ENCODE results near the gene MGAT1.
"Not testable (repeated sequence)": the region's sequence is repeated elsewhere in the genome, so short reads cannot be mapped to it uniquely, and the experiment has no call there.

The MGAT1 gene

GRCh38 chr5:180802325-180803180 lies at the start of gene MGAT1:
TSS of gene MGAT1 (minus strand) at chr5:180802806. CDS start at chr5:180792971, 9,835 bp downstream.
- DNase-seq, result no peak

DNA sequence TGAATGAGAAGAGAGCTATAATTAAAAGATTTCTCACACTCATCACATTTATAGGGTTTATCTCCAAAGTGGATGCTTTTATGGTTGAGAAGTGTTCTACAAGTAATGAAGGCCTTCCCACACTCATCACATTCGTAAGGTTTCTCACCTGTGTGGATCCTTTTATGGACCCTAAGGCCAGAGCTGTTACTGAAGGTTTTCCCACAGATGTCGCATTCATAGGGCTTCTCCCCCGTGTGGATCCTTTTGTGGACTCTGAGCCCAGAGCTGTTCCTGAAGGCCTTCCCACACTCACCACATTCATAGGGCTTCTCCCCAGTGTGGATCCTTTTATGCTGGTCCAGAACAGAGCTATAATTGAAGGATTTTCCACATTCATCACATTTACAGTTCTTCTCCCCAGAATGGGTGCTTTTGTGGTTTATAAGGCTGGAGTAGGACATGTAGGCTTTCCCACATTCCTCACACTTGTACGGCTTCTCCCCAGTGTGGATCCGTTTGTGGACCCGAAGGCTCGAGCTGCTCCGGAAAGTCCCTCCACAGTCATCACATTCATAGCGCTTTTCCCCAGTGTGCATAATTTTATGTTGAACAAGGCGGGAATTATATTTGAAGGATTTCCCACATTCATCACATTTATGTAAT lies 48.0 kb upstream of the MGAT1 start:
- no peak for DNase-seq

- DNase-seq, result no peak
Observed at GRCh38 chr5:180849827-180850226, 47.2 kb upstream of the MGAT1 start.

DNA sequence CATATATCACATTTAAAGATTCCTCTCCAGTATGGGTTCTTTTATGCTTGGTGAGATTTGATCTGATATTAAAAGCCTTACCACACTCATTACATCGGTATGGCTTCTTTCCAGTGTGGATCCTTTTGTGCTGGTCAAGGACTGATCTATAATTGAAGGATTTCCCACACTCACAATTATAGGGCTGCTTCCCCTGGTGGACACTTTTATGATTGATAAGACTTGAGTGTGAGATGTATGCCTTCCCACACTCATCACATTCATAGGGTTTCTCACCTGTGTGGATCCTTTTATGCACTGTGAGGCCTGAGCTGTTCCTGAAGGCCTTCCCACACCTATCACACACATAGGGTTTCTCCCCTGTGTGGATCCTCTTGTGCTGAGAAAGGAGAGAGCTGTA lies 46.3 kb upstream of the MGAT1 start:
- no peak for DNase-seq

DNA sequence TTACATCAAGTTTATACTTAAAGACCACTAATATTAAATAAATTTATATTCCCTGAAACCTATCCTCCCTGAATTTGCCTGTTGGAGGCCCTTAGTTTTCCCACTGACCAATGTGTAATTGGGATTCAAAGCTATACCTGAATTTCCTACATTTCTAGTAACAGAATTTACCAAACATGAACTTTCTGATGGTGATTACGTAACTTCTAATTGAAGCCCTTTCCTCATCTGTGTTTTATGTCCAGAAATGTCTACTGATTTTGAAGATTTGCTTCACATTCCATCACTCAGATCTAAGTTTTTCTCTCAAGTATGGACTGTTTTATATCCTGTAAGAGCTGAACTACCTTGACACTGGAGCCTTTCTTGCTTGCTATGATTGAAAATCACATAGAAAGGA lies 45.7 kb upstream of the MGAT1 start:
- DNase-seq, result no peak

DNA sequence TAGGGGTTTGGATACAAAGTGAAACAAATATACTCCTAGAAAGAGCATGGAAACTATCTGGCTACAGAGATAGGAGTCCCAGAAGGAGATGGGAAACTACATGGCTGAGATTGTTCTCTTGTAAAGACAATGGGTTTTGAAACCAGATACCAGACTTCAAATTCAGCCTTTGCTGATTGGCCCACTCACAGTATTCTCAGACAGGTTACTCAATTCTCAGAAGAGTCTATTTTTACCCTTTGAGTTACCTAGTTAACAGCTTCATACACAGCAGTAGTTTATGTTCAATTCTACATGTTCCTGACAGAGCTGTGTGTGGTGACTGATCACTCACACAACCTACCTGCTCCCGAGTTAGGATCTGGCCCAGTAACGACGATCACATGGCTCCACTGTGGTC lies 44.4 kb upstream of the MGAT1 start:
- DNase-seq, result no peak

GRCh38 chr5:180844858-180845257 lies 42.3 kb upstream of the MGAT1 start:
- DNase-seq, result no peak

DNA sequence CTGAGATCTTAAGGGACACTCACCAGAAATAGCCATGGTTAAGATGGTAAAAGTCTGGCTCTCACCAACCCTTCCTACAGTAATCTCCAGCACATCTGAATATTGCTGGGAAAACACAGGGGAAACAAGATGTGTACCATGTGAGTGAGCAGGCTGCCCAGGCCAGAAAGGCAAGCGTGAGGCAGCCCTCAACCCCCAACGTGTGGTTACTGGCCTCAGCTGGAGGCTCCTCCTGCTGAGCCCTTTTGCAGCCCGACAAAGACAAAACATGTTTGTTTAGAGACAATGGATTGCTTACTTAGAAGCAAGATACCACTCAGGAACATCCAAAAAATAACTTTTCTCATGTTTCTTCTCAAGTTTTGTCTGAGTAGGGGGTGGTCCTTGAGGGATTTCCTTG lies 41.8 kb upstream of the MGAT1 start:
- DNase-seq, result no peak

DNA sequence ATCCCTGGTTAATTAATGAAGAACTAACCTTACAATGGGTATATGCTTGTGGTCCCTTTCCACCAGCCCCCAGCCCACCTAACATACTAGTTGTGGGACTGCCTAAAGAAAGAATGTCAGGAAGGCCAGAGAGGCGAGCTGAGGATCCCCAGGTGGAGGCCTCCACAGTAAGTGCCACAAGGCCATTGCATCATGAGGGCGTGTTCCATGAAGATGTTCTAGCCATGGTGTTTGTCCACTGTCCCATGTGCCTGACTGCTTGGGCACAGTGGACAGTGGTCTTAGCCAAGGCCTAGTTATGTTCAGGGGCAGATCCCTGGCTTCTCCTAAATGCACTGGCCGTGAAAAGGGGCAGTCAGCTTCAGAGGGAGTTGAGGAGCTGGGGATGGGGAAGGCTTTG lies 37.3 kb upstream of the MGAT1 start:
- no peak for DNase-seq

DNA sequence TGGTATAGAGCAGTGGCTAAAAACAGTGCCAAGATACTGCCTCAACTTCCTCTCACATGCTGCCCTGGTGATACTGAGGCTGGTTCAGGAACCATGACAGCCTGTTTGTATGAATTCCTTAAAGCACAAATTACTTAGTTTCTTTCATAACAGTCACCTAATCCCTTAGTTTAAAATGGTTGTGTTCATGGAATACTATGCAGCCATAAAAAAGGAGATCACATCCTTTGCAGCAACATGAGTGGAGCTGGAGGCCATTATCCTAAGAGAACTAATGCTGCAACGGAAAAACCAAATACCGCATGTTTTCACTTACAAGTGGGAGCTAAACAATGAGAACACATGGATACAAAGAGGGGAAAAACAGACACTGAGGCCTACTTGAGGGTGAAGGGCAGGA lies 36.6 kb upstream of the MGAT1 start:
- no peak for DNase-seq

- no peak for DNase-seq
Observed at GRCh38 chr5:180837478-180837877, 34.9 kb upstream of the MGAT1 start.

DNA sequence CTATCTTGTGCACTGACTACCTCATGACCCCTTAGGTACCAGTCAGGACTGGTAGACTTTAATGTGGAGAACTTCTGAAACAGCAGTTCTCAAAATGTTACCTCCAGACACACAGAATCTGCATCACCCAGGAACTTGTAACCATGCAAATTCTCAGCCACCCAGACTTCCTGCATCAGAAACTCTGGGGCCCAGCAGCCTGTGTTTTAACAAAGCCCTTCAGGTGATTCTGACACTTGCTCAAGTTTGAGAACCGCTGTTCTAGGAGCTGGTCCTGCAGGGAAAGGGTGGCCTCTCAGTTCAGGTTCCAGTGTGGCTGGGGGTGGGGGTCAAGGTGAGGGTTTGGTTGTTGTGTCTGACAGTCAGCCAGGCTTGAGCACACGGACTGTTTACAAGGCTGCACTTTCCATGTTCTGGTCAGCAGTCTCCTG lies 30.0 kb upstream of the MGAT1 start:
- no peak for DNase-seq

DNA sequence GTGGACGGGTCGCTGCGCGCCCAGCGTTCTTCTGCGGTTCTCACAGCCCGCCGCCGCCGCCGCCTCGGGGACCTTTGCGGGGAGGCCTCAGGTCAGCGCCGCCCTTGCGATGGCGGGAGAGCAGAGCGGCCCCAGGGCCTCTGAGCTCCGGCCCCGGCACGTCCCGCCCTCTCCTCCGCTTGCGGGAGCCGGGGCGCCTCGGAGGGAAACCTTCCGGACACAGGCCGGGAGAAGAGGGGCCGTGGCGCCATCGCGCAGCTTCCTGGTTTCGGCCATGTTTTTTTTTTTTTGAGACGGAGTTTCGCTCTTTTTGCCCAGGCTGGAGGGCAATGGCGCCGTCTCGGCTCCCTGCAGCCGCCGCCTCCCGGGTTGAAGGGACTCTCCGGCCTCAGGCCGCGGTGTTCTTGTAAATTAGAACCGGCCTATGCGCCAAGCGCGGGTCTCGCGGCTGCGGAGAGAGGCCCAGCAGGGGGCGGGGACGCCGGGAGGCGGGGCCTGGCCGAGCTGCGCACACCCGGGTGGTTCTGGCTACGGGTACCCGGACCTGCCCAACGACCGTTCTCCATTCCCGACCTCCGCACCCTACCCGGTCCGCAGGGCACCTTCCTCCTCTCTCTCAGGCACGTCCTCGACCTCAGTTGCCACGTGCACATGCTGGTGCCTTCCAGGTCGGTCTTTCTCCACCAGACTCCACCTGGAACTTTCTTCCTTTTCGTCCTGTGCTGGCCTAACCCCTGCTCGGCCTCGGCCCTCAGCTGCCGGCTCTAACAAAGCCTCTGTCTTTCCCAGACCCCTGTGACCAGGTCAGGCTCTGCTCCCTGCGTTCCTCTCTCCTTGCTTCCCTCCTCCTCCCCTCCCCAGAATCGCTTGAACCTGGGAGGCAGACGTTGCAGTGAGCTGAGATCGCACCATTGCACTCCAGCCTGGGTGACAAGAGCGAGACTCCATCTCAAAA lies 28.8 kb upstream of the MGAT1 start:
- DNase-seq, result peak in 1 of 2 experiments; percentile 10

GRCh38 chr5:180830253-180831138 lies 27.9 kb upstream of the MGAT1 start:
- peak in 1 of 2 experiments; percentile 28 for DNase-seq

- DNase-seq, result no peak
Observed at GRCh38 chr5:180829726-180830125, 27.1 kb upstream of the MGAT1 start.

DNA sequence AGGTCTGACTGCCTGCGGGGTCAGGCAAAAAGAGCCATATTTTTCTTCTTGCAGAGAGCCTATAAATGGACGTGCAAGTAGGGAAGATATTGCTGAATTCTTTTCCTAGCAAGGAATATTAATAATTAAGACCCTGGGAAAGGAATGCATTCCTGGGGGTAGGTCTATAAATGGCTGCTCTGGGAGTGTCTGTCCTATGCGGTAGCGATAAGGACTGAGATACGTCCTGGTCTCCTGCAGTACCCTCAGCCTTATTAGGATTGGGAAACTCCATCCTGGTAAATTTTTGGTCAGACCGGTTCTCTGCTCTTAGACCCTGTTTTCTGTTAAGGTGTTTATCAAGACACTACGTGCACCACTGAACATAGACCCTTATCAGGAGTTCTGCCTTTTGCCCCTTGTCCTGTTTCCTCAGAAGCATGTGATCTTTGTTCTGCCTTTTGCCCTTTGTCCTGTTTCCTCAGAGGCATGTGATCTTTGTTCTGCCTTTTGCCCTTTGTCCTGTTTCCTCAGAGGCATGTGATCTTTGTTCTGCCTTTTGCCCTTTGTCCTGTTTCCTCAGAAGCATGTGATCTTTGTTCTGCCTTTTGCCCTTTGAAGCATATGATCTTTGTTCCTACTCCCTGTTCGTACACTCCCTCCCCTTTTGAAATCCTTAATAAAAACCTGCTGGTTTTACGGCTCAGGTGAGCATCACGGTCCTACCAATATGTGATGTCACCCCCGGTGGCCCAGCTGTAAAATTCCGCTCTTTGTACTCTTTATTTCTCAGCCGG lies 26.3 kb upstream of the MGAT1 start:
- not testable (repeated sequence) for DNase-seq

DNA sequence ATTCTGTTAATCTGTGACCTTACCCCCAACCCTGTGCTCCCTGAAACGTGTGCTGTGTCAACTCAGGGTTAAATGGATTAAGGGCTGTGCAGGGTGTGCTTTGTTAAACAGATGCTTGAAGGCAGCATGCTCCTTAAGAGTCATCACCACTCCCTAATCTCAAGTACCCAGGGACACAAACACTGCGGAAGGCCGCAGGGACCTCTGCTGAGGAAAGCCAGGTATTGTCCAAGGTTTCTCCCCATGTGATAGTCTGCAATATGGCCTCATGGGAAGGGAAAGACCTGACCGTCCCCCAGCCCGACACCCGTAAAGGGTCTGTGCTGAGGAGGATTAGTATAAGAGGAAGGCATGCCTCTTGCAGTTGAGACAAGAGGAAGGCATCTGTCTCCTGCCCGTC lies 24.8 kb upstream of the MGAT1 start:
- not testable (repeated sequence) for DNase-seq

- DNase-seq, result no peak
Observed at GRCh38 chr5:180825768-180826525, 23.3 kb upstream of the MGAT1 start.

DNA sequence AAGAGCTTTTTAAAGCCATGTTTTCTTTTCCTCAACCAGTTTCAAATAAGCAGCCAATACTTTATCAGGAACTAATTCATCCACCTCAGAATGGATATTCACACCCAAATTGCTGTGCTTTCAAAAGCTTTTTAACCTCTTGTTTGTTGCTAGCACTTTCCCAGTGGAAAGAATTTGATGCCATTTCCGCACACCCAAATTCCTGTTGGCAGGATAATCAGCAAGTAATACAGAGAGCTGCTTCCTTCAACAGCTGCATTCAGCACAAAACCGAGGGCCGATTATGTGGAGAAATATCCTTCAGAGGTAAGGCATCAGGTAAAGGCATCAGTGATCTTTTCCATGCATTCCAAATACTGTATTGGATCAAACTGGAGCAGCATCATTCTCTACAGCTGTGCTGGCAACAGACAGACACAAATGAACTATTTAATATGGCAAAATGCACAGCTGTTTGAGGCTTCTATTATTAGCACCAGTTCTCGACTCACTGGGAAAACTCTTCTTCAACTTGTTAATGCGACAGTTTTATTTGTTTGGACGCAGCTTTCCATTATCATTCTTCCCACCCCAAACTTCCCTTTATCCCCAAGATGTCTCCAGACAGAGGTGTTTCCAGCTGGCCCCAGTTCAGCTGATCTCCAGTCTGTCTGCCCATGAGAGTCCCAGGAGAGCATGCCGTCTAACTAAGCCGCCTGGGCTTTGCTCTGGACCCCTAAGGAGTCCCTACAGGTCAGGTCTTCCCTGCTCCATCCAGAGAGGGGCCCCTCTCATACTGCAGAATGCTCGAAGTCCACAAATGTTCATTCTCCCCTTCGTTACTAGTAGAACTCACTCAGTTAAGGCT lies 22.2 kb upstream of the MGAT1 start:
- no peak for DNase-seq
